GM19193 (cell line): ENCODE measurements around the gene ERC2.

Source experiments
- POLR2A ChIP-seq: IDR thresholded peaks from 4 replicates; pipeline ENCODE4 v1.6.1; 2011; ENCODE audit not compliant: insufficient read depth, insufficient read length; ENCODE audit errors: extremely low read depth

Gene ERC2

GRCh38 chr3:55888282-55888885 is 579.9 kb downstream of the ERC2 start:
- TF ChIP-seq POLR2A = no peak

GRCh38 chr3:55885721-55886120 is 582.5 kb downstream of the ERC2 start:
- TF ChIP-seq POLR2A = no peak

DNA sequence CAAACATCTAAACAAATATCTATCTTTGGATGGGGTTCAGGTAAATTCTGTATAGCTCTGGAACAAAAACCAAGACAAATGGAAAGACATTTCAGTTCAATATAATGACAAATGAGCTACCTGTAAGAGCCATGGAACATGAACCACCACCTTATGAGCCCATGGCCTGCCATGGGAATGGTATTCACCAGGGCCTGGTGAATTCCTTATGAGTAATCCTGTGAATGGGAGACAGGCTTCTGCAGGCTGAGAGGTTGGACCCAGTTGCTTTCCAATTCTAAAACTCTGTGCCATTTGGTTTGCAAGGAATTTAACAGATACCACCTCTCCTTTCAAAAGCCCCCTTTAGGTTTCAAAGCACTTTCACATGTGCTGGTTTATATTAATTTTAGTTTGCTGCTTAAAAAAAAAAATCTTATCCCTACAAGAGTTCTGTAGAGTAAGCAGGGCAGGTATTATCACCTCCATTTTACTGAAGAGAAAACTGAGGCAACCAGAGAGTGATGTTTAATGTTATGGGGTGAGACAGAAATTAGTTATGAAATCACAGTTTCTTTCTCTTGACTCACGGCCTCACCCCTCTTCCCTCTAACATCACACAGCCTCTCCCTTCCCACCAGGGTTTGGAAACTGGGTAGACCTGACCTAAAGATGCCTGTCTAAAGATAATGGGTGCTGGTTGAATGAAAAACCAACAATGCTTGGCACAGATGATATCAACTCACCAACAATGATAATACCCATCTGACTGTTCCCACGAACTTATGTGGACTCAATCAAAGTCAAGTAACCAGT is 583.6 kb downstream of the ERC2 start:
- no peak for TF ChIP-seq POLR2A

DNA sequence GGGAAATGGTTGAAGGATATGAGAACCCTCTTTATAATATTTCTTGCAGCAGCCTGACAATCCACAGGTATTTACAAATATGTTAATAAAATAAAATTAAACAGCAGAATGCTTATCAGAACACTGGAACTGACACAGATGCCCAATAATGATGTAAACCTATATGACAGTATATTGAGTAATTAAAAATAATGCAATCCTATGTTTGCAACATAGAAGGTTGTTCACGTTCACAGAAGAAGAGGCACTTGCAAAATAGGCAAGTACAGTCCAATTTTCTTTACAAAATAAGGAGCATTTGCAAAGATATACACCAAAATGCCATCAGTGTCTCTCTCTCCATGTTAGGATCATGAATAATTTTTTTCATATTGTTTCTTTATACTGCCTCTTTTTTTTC is 584.2 kb downstream of the ERC2 start:
- no peak for TF ChIP-seq POLR2A

GRCh38 chr3:55882006-55882405 is 586.3 kb downstream of the ERC2 start:
- TF ChIP-seq POLR2A = no peak

- no peak for TF ChIP-seq POLR2A
Measured at GRCh38 chr3:55880357-55880756, 587.9 kb downstream of the ERC2 start.

GRCh38 chr3:55879901-55880331 is 588.4 kb downstream of the ERC2 start:
- TF ChIP-seq POLR2A = no peak

- no peak for TF ChIP-seq POLR2A
Measured at GRCh38 chr3:55877703-55878102, 590.6 kb downstream of the ERC2 start.

- no peak for TF ChIP-seq POLR2A
Measured at GRCh38 chr3:55876560-55876959, 591.7 kb downstream of the ERC2 start.

DNA sequence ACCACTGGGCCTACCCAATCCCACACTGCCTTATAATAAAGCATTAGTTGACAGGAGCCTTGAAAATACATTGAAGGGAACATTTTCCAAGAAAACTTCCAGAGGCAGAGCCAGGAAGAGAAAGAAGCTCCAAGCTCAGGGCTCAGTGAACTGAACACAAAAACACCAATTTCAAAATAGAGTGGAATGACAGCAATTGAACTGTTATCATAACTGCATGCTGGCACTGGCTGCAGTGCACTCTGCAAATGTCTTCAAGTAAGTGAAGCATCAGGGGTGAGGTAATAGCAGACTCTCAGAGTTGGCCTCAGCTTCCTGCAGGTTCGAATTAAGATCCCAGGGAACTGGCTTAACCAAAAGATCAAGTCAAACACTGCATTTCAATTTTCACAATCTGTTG is 593.2 kb downstream of the ERC2 start:
- no peak for TF ChIP-seq POLR2A

DNA sequence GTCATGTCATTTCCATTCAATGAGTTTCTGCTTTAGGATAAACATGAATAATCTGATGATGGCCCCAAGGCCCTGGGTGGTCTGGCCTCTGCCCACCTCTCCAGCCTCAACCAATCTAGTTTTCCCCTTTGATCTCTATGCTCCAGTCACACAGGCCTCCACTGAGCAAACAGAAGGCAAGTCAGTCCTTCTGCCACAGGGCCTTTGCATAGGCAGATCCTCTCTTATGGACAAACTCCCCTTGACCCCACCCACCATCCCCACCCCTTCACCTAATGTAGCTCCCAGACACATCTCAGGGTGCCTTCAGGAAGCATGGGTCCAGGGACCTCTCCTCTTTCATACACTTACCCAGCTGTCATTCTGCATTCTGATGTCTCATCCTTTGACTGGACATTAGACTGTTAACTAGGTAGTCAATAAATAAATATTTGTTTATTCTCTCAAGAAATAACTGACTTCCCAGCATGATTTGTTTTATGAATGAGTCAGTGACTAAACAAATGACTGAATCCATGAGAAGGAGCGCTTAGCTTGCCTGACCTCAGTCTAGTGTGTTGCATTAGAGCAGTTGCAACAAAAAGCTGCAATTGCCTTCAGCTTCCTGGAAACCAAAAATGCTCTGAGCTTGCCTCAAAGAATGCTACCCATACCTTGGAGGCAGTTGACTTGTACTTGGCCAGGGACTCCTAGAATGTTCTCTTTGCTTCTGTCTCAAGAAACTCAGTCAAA is 594.6 kb downstream of the ERC2 start:
- no peak for TF ChIP-seq POLR2A

- no peak for TF ChIP-seq POLR2A
Measured at GRCh38 chr3:55870594-55870993, 597.7 kb downstream of the ERC2 start.

GRCh38 chr3:55868347-55868746 is 599.9 kb downstream of the ERC2 start:
- TF ChIP-seq POLR2A = no peak

GRCh38 chr3:55863028-55863427 is 605.2 kb downstream of the ERC2 start:
- no peak for TF ChIP-seq POLR2A

DNA sequence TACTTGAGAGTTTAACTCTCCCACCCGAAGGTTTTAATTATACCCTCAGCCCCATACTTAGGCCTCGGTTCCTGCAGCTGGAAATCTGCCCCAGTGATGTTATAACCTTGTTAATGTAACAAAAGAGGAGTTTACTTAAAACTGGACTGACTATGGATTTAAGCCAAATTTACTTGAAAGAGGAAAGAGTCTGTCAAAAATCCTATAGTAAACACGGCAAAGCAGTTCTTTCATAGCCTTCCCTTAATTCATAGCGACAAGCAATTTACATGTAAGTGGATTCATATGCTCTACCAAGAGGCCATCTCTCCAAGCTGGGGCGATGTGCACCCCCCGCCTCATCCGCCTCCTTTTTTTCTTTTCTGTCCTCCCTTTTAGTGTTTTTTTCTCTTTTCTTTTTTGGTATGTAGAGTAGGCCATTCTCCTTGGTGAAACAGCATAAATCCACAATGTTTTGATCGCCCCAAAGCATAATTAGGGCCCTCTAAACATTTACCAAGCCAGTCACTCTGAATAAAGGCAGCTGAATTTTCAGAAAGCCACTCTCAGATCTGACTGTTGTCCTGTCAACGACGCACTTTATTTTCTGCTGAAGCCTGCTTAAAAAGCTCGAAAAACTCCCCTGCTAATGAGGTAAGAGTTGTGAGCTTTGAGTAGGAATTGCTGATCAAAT is 608.1 kb downstream of the ERC2 start:
- TF ChIP-seq POLR2A = no peak

DNA sequence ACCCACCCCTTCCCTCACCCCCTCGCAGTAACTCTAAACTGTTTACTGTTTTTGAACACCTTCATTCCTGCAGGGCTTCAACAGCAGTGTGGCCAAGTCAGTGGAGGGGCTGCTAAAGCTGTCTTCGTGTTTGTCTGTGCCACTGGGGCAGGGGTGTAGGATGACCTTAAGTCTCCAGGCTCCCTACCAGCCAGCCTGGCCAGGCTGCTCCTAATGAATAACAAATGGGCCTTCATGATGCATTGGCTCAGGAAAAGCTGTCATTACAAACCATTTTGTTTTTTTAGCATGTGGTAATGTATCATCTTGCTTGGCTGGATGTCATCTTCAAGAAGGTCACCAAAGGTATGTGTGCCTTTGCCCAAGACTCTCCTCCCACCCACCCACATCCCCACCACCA is 609.0 kb downstream of the ERC2 start:
- TF ChIP-seq POLR2A = no peak

DNA sequence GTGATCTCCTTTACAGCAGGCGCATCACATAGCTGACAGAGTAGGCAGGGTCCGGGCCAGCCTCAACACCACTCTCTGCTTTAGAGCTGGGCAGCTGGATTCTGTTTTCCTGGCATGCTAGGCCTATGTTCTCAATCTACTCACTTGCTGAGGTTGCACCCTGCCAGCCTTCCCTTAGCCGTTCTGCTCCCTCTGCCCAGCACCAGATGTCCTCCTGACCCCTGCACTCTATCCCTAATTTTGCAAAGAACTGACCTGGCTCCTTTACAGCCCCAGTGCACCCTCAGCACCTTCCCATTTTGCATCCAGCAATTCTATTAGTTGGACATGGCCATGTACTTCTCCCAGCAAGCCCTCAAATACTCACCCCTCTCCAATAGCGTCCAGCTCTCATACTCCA is 609.5 kb downstream of the ERC2 start:
- no peak for TF ChIP-seq POLR2A
